K562 (cell line): Measurements from ENCODE around the gene SAXO2. TPM values are rescaled to one million over a fixed set of nuclear protein-coding genes. Genes with fewer than 3 reads are reported as not detected.
A peak's percentile ranks its signal among the peaks of the same experiment; 100 is the strongest.

Experiments used
- ATAC-seq: fragments of 200-7000 bp; cut with Tn5 transposase; 3 replicates; pipeline ENCODE4 v1.9.1; 2020; ENCODE audit warnings: moderate library complexity
- BruUV-seq: library from RNA; stranded (reverse); fragments of 400-500 nt; replicated peaks from 2 replicates; lab custom pipeline; 2021; lab: Mats Ljungman, UMichigan
- CTCF ChIA-PET: fragments of 300-600 bp; formaldehyde crosslinking; extraction: SDS; loops from one replicate; lab custom pipeline; 2021; ENCODE audit warnings: low intra/inter-chr PET ratio; lab: Yijun Ruan, JAX
- POLR2A ChIA-PET: fragments of 300-600, 350-650 bp; sonication (Branson Sonifier 250); formaldehyde crosslinking; extraction: SDS; loops from one replicate; lab custom pipeline; 2021; ENCODE audit warnings: antibody characterized with exemption, inconsistent platforms; lab: Yijun Ruan, JAX
- DNase-seq, 4 experiments: peaks; one replicate each; pipeline versions ENCODE4 v3.0.0 to v3.0.0-alpha.2; 2011 to 2018; ENCODE audit warnings: low spot score in 3 of 4, mixed read lengths in 3 of 4; ENCODE audit errors: extremely low read depth in 1 of 4
- FAIRE-seq: peaks from 2 replicates; lab custom pipeline; 2011; peaks lifted over from hg19 to GRCh38; lab: Jason Lieb, UNC
- H2AFZ ChIP-seq: 2 replicates; pipeline ENCODE4 v1.6.0; 2011; ENCODE audit warnings: low read depth, low read length, control low read depth, inconsistent platforms
- H3K27ac ChIP-seq: fragments of 200-600 bp; 3 replicates; pipeline ENCODE4 v1.8.0; 2011; ENCODE audit warnings: low read depth, mild to moderate bottlenecking, control low read depth, inconsistent platforms, low read length, moderate library complexity, mixed read lengths; ENCODE audit errors: extremely low read depth
- H3K27me3 ChIP-seq, 2 experiments: fragments of 300-600 bp in 1 of 2; 2 replicates in 1 of 2; 3 replicates in 1 of 2; pipeline versions ENCODE4 v1.6.0 to v1.8.0; 2011; ENCODE audit warnings: inconsistent platforms in 2 of 2, low read length in 2 of 2, mild to moderate bottlenecking in 1 of 2, mixed read lengths in 1 of 2, moderate library complexity in 1 of 2; ENCODE audit not compliant: control insufficient read depth in 2 of 2, insufficient read depth in 2 of 2
- H3K36me3 ChIP-seq: fragments of 300-600 bp; 3 replicates; pipeline ENCODE4 v1.8.0; 2011; ENCODE audit warnings: mild to moderate bottlenecking, low read length, inconsistent platforms; ENCODE audit not compliant: control insufficient read depth, insufficient read depth
- H3K4me1 ChIP-seq, 2 experiments: fragments of 200-600 bp in 1 of 2; replicated peaks in 1 of 2; 2 replicates in 1 of 2; 3 replicates in 1 of 2; pipeline versions ENCODE4 v1.5.1 to v1.8.0; 2011; ENCODE audit warnings: inconsistent platforms in 2 of 2, low read length in 2 of 2, mild to moderate bottlenecking in 1 of 2, mixed read lengths in 1 of 2, moderate library complexity in 1 of 2; ENCODE audit not compliant: control insufficient read depth in 2 of 2, insufficient read depth in 2 of 2
- H3K4me2 ChIP-seq: 2 replicates; pipeline ENCODE4 v1.6.1; 2011; ENCODE audit warnings: low read length, control low read depth, inconsistent platforms, mixed read lengths; ENCODE audit not compliant: insufficient read depth
- H3K4me3 ChIP-seq: fragments of 200-600 bp; sonication (generic), shearing (Covaris generic); 2 replicates; pipeline ENCODE4 v1.5.1; 2016; ENCODE audit warnings: control low read depth, inconsistent platforms
- H3K79me2 ChIP-seq: fragments of 200-600 bp; 3 replicates; pipeline ENCODE4 v1.8.0; 2011; ENCODE audit warnings: low read length, inconsistent platforms; ENCODE audit not compliant: control insufficient read depth, insufficient read depth
- H3K9ac ChIP-seq, 2 experiments: 2 replicates each; pipeline versions ENCODE4 v1.6.0 to v1.6.1; 2011; ENCODE audit warnings: low read depth in 2 of 2, low read length in 2 of 2, control low read depth in 1 of 2, inconsistent platforms in 1 of 2, mild to moderate bottlenecking in 1 of 2, mixed read lengths in 1 of 2; ENCODE audit not compliant: insufficient read depth in 1 of 2
- H3K9me1 ChIP-seq: one replicate; pipeline ENCODE4 v1.6.0; 2011; ENCODE audit warnings: inconsistent platforms, mild to moderate bottlenecking, low read length, moderate library complexity; ENCODE audit not compliant: control insufficient read depth, insufficient read depth
- H3K9me3 ChIP-seq: replicated peaks from 2 replicates; pipeline ENCODE4 v1.5.1; 2011; ENCODE audit warnings: low read depth, low read length, inconsistent platforms; ENCODE audit not compliant: control insufficient read depth, insufficient read depth
- H4K20me1 ChIP-seq: replicated peaks from 2 replicates; pipeline ENCODE4 v1.6.1; 2011; ENCODE audit warnings: low read length, inconsistent platforms, mixed read lengths; ENCODE audit not compliant: control insufficient read depth, insufficient read depth
- CHD2 ChIP-seq: IDR thresholded peaks from 2 replicates; pipeline ENCODE4 v1.6.1; 2011; ENCODE audit warnings: low read depth, low read length
- CTCFL ChIP-seq: IDR thresholded peaks from 2 replicates; pipeline ENCODE4 v1.6.1; 2011; ENCODE audit warnings: borderline replicate concordance, low read depth, mild to moderate bottlenecking, moderate library complexity, low read length; ENCODE audit not compliant: insufficient read depth, poor library complexity, severe bottlenecking
- DDX20 ChIP-seq: fragments of 450-650 bp; IDR thresholded peaks from 2 replicates; pipeline ENCODE4 v1.6.1; 2016; ENCODE audit warnings: missing genetic modification characterization, low read depth, mild to moderate bottlenecking, missing compliant biosample characterization, moderate library complexity
- FOXM1 ChIP-seq, 2 experiments: fragments of 450-650 bp in 1 of 2; sonication (generic) in 1 of 2; formaldehyde crosslinking in 1 of 2; IDR thresholded peaks; 2 replicates each; pipeline versions ENCODE4 v1.6.1 to v1.9.0; 2017 to 2022; ENCODE audit warnings: low read depth in 2 of 2, mild to moderate bottlenecking in 2 of 2, missing genetic modification reagents in 1 of 2, moderate library complexity in 1 of 2
- JUND ChIP-seq, 2 experiments: IDR thresholded peaks; 2 replicates in 1 of 2; 3 replicates in 1 of 2; pipeline ENCODE4 v1.6.1; 2011; ENCODE audit warnings: borderline replicate concordance in 2 of 2, low read depth in 2 of 2, low read length in 2 of 2, improper control_type of control experiment in 1 of 2, missing biosample characterization in 1 of 2, missing genetic modification characterization in 1 of 2, missing genetic modification reagents in 1 of 2
- NONO ChIP-seq, 2 experiments: fragments of 200-400 bp in 1 of 2; fragments of 450-650 bp in 1 of 2; formaldehyde crosslinking in 1 of 2; IDR thresholded peaks; 2 replicates each; pipeline ENCODE4 v1.6.1; 2017; ENCODE audit warnings: low read depth in 2 of 2, mild to moderate bottlenecking in 2 of 2, moderate library complexity in 2 of 2, low read length in 1 of 2
- SIN3B ChIP-seq: fragments of 450-650 bp; IDR thresholded peaks from 2 replicates; pipeline ENCODE4 v1.6.1; 2017; ENCODE audit warnings: low read depth, mild to moderate bottlenecking, moderate library complexity
- SNIP1 ChIP-seq: fragments of 450-650 bp; IDR thresholded peaks from 2 replicates; pipeline ENCODE4 v1.7.1; 2017; ENCODE audit warnings: low read depth, mild to moderate bottlenecking
- SREBF1 ChIP-seq: fragments of 150-350 bp; IDR thresholded peaks from 2 replicates; pipeline ENCODE4 v1.6.1; 2014; ENCODE audit warnings: antibody characterized with exemption, low read depth, low read length, borderline replicate concordance
- ZC3H11A ChIP-seq: IDR thresholded peaks from 2 replicates; pipeline ENCODE4 v1.6.1; 2012; ENCODE audit warnings: low read depth, low read length, improper control_type of control experiment
- ZNF561 ChIP-seq: fragments of 450-650 bp; formaldehyde crosslinking; conservative IDR thresholded peaks from 2 replicates; pipeline ENCODE4 v1.4.0; 2020; ENCODE audit warnings: mild to moderate bottlenecking, moderate library complexity
- ZNF668 ChIP-seq: fragments of 250-450 bp; sonication (Bioruptor Pico); IDR thresholded peaks from 2 replicates; pipeline ENCODE4 v1.8.0; 2022; ENCODE audit warnings: mild to moderate bottlenecking, inconsistent platforms
- ZNF77 ChIP-seq: fragments of 250-450 bp; sonication (Bioruptor Pico); IDR thresholded peaks from 2 replicates; pipeline ENCODE4 v1.5.0; 2020
- WGBS: fragments of 100-300 bp; shearing (Covaris generic); methylation state at CpG from one replicate; pipeline ENCODE4 v1.1.6; 2016; ENCODE audit warnings: low coverage, mixed read lengths; ENCODE audit not compliant: insufficient coverage; ENCODE audit errors: missing lambda C conversion rate; 5-methylcytosine and 5-hydroxymethylcytosine counted together
- in situ Hi-C: fragments of 300-500 bp; cut with MboI; formaldehyde crosslinking; loops from 4 replicates; pipeline ENCODE4 v1.15.0; 2018; ENCODE audit warnings: inconsistent platforms, mixed read lengths
- intact Hi-C: fragments of 100-400 bp; cut with micrococcal nuclease; formaldehyde crosslinking; loops from 2 replicates; pipeline ENCODE4 v1.14.2; 2022
- polyA plus RNA-seq, 8 experiments: library from polyadenylated mRNA; depleted of rRNA in 4 of 8; stranded (reverse) in 5 of 8; unstranded in 3 of 8; fragments of >200 nt; fragmentation: Nextera tagmentation in 2 of 8; fragmentation: Illumina TruSeq in 1 of 8; extraction: Ambion mirVana in 2 of 8; extraction: Trizol in 1 of 8; gene quantifications; 2 replicates each; pipeline versions ENCODE4 v1.2.1 to v1.2.3, GENCODE V29; 2011 to 2014; ENCODE audit warnings: inconsistent platforms in 1 of 8, missing spikeins in 1 of 8
- total RNA-seq, 7 experiments: library from RNA; depleted of rRNA in 6 of 7; stranded (reverse); fragments of >200 nt in 6 of 7; fragmentation: Illumina TruSeq in 2 of 7; extraction: Trizol in 2 of 7; gene quantifications; 2 replicates each; pipeline versions ENCODE4 v1.2.1 to v1.2.3, GENCODE V29; 2011 to 2021; ENCODE audit warnings: low replicate concordance in 1 of 7

The SAXO2 gene
- total and polyA plus RNA-seq, 9 of the 15 experiments (the other 6 are each of a cell fraction or from before 2014, with no cell fraction given), result 3.1 to 14.2 (median 8.2) TPM

GRCh38 chr15:82306791-82307713 lies 44.4 kb downstream of the SAXO2 start:
- Histone ChIP-seq H3K27me3 (peaks cover 3 to 15% of the 10 kb centered on the region in 2 experiments; a peak in 2 of 5 replicates), H3K27ac (no peak overlapping the region), H3K9me3 (no peaks in the 10 kb centered on the region), H3K4me3 (no peak overlapping the region), H3K36me3 (no peaks in the 10 kb centered on the region), H3K9me1 (no peaks in the 10 kb centered on the region), H2AFZ (no peak overlapping the region), H3K4me1 (peaks cover 3 to 4% of the 10 kb centered on the region in 2 experiments; a peak in 2 of 5 replicates), H3K9ac (no peak overlapping the region), H3K4me2 (no peak overlapping the region), H3K79me2 (no peaks in the 10 kb centered on the region), H4K20me1 (no peaks in the 10 kb centered on the region)
- TF ChIP-seq ZNF77 (CRISPR knock-in tag) (no peak), ZNF668 (CRISPR knock-in tag) (no peak), NONO (IDR thresholded peaks at IDR 0.05; ENCODE audit: low read depth in 2 of 2, low read length in 1 of 2) (no peak), SREBF1 (no peak), JUND (IDR thresholded peaks at IDR 0.05; ENCODE audit: borderline replicate concordance, low read depth, low read length) (no peak), JUND (tag; IDR thresholded peaks at IDR 0.05; ENCODE audit: borderline replicate concordance, low read depth, low read length) (no peak), DDX20 (tag) (no peak), FOXM1 (IDR thresholded peaks at IDR 0.05; ENCODE audit: low read depth) (no peak), FOXM1 (CRISPR knock-in tag; IDR thresholded peaks at IDR 0.05; ENCODE audit: low read depth) (no peak), SIN3B (no peak), SNIP1 (no peak), CTCFL (no peak), ZNF561 (CRISPR knock-in tag) (no peak), CHD2 (no peak), ZC3H11A (no peak)
- no peak for DNase-seq
- intact Hi-C loops (no loop called here), in situ Hi-C loops (no loop called here)
- POLR2A ChIA-PET, result no interaction called here
- peak; percentile 57; the same call in 2 of the 3 replicates for ATAC-seq
- no TSS peak for BruUV-seq
- 39% methylated on average over 15 of the region's 16 CpGs for WGBS
- no peak for FAIRE-seq
- CTCF ChIA-PET, result no interaction called here
